ENCODE data around the gene UBE2A. TPM values are rescaled to one million over a fixed set of nuclear protein-coding genes. Genes with fewer than 3 reads are reported as not detected.

Gene UBE2A
- total RNA-seq, result 32.1 and 39.5 TPM in 2 replicates

DNA sequence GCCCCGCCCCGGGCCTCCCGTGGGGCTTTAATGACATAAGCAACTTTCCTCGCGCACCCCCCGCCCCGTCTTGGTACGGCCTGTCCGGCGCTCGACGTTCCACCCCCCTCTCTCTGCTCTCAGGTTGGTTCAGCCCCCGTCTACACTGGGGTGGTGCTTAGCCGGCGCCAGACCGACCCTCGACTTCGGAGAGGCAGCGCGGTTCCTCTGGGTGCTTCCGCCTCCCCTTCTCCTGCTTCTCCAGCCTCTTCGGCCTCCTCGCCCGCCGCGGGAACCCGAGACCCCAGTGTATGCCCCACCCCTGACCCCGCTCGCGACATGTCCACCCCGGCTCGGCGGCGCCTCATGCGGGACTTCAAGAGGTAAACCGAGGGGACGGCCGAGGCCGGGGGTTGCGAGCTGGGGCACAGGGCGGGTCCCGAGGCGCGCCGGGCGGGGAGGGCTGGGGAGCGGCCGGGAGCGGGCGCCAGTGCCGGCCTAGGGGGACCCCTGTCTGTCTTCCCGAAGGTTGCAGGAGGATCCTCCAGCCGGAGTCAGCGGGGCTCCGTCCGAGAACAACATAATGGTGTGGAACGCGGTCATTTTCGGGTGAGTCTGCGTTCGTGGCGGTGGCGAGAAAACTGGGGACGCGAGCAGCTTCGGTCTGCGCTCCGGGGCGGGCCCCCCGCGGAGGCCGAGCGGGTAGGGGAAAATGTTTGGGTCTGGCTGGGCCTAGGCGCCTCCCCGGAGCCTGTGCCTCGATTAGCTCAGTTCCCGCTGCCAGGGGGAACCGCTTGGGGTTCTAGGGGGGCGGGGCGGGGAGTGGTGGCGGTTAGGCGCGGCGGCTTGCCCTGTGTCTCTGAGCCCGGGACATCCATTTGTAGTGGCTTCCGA lies at the start of gene UBE2A:
UBE2A (plus strand) TSS at position 170 of the 873 bp plus-strand sequence; CDS start at position 319, 149 bp downstream.

DNA sequence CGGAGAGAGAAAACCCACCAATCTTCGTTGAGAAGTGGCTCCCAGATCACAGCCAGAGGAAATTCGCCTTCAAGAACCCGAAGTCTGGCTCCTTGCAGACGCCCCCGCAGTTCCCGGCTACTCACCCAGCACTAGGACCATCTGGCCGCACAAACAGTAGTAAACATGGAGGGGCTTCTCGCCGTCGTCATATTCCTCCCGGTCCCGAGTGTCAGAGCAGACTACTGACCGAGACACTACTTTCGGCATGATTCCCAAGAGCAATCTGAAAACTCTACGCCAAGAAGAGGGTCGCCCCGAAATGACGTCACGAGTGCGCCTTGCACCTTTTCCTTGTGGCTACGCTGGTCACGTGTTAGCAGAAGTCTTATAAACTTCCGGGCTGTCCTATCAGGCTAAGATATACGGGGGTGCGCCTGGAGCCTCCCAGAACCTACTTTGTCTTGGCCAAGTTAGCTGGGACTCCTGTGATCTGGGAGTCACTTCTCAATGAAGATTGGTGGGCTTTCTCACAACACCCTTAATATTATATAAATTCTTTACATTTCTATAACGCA lies 9.2 kb upstream of the UBE2A start, which contains the start of gene STEEP1:
STEEP1 (minus strand) TSS at position 303 of the 557 bp plus-strand sequence; CDS start at position 249, 54 bp downstream.

DNA sequence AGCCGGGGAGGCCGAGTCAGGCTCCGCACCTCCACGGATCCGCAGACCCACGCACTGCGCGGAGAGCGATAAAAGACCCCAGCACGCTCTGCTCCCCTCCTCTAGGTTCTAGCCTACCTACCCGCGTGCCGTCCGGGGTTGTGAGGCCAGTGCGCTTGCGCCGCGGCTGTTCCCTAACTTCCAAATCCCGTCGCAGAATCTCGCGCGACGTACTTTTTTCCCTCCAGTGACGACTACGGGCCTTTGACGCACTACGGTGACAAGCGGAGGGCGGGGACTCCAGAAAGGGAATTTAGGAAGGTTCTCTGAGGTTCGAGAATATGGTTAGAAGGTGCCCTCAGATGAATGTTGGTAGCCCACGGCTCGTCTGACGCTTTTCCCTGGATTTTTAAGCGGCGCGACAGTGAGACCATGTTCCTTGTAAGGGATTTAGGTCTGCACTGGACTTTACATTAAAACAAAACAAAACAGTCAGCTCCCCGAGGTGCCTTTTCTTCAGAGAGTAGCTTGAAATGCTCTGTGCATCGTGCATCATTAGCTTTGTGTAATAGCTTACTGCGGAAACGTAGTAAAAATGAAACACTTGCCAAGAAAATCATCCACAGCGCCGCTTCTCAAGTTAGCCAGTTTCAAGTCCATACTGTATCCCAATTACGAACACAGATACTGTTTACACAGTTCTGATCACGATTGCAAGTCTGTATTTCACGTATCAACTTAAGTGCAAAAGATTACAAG lies 32.1 kb downstream of the UBE2A start, which contains the start of gene NKRF:
NKRF (minus strand) TSS at position 145 of the 738 bp plus-strand sequence.

Other genes starting within 250 kb of the UBE2A start
- gene SLC25A43, start 175.2 kb upstream of the UBE2A start, total RNA-seq, result 13.4 and 26.6 TPM in 2 replicates
- gene SLC25A5, start 106.1 kb upstream of the UBE2A start, total RNA-seq, result 86.1 and 137 TPM in 2 replicates
- 35.6 and 38.5 TPM in 2 replicates for gene STEEP1, start 9.2 kb upstream of the UBE2A start, total RNA-seq
- gene NKRF, start 31.9 kb downstream of the UBE2A start, total RNA-seq, result 4.8 and 10.6 TPM in 2 replicates
- 42.5 and 63.6 TPM in 2 replicates for gene SEPTIN6, start 118.6 kb downstream of the UBE2A start, total RNA-seq
- 0.09 and 0.89 TPM in 2 replicates for gene SOWAHD, start 184.0 kb downstream of the UBE2A start, total RNA-seq
- 2,510 and 8,365 TPM in 2 replicates for gene RPL39, start 217.1 kb downstream of the UBE2A start, total RNA-seq

All from smooth muscle cell of the umbilical artery (primary cell).